HL-60 (cell line): ENCODE data around the gene REEP3.

ENCODE experiments used
- DNase-seq, 2 experiments: peaks; one replicate each; pipeline ENCODE4 v3.0.0-alpha.2; 2010 to 2020; ENCODE audit warnings: low read depth in 1 of 2, low spot score in 1 of 2
- H3K27ac ChIP-seq: fragments of 250-450 bp; sonication (Bioruptor Pico); replicated peaks from 2 replicates; pipeline ENCODE4 v1.5.1; 2020; ENCODE audit warnings: mild to moderate bottlenecking, moderate library complexity
- H3K27me3 ChIP-seq: fragments of 250-450 bp; sonication (Bioruptor Pico); 2 replicates; pipeline ENCODE4 v1.5.1; 2021; ENCODE audit warnings: mild to moderate bottlenecking, moderate library complexity; ENCODE audit not compliant: insufficient read depth, poor library complexity, severe bottlenecking
- H3K4me3 ChIP-seq: replicated peaks from 2 replicates; pipeline ENCODE4 v1.5.1; 2011; ENCODE audit warnings: mild to moderate bottlenecking, control low read depth, low read length; ENCODE audit not compliant: insufficient read depth
- GABPA ChIP-seq: IDR thresholded peaks from 2 replicates; pipeline ENCODE4 v1.6.1; 2012; ENCODE audit warnings: low read depth
- POLR2AphosphoS5 ChIP-seq: IDR thresholded peaks from 2 replicates; pipeline ENCODE4 v1.6.1; 2012; ENCODE audit warnings: low read depth
- SPI1 ChIP-seq: IDR thresholded peaks from 2 replicates; pipeline ENCODE4 v1.6.1; 2012; ENCODE audit warnings: low read depth, mild to moderate bottlenecking, borderline replicate concordance
- TF ChIP-seq, protein P1 (sequence below): IDR thresholded peaks from one replicate; pipeline ENCODE4 v1.5.1; 2011; ENCODE audit warnings: low read length, control low read depth, inconsistent platforms; ENCODE audit not compliant: insufficient read depth
- TF ChIP-seq, protein P2 (sequence below): IDR thresholded peaks from 2 replicates; pipeline ENCODE4 v1.6.1; 2012; ENCODE audit warnings: low read depth; ENCODE audit not compliant: insufficient replicate concordance

Gene REEP3

DNA sequence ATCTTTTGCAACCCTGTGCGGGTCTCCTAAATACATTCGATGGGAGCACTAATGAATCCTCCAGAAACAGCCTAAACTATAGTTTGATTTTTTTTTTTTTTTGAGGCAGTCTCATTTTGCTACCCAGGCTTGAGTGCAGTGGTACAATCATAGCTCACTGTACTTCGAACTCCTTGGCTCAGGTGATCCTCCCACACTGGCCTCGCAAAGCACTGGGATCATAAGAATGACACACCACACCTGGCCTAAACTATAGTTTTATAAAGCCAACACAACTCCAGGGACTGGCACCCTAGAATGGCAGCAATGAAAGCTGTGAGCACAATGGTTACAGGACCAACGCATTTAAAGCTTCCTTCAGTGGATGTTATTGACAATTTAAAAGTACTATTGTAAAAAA lies 41.0 kb upstream of the REEP3 start:
- H3K27ac ChIP-seq: no peak overlapping the region
- no peaks in the 10 kb centered on the region for H3K27me3 ChIP-seq
- TF ChIP-seq POLR2AphosphoS5: no peak
- TF ChIP-seq, protein P1, sequence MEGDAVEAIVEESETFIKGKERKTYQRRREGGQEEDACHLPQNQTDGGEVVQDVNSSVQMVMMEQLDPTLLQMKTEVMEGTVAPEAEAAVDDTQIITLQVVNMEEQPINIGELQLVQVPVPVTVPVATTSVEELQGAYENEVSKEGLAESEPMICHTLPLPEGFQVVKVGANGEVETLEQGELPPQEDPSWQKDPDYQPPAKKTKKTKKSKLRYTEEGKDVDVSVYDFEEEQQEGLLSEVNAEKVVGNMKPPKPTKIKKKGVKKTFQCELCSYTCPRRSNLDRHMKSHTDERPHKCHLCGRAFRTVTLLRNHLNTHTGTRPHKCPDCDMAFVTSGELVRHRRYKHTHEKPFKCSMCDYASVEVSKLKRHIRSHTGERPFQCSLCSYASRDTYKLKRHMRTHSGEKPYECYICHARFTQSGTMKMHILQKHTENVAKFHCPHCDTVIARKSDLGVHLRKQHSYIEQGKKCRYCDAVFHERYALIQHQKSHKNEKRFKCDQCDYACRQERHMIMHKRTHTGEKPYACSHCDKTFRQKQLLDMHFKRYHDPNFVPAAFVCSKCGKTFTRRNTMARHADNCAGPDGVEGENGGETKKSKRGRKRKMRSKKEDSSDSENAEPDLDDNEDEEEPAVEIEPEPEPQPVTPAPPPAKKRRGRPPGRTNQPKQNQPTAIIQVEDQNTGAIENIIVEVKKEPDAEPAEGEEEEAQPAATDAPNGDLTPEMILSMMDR: no peak
- TF ChIP-seq GABPA: no peak
- TF ChIP-seq, protein P2, sequence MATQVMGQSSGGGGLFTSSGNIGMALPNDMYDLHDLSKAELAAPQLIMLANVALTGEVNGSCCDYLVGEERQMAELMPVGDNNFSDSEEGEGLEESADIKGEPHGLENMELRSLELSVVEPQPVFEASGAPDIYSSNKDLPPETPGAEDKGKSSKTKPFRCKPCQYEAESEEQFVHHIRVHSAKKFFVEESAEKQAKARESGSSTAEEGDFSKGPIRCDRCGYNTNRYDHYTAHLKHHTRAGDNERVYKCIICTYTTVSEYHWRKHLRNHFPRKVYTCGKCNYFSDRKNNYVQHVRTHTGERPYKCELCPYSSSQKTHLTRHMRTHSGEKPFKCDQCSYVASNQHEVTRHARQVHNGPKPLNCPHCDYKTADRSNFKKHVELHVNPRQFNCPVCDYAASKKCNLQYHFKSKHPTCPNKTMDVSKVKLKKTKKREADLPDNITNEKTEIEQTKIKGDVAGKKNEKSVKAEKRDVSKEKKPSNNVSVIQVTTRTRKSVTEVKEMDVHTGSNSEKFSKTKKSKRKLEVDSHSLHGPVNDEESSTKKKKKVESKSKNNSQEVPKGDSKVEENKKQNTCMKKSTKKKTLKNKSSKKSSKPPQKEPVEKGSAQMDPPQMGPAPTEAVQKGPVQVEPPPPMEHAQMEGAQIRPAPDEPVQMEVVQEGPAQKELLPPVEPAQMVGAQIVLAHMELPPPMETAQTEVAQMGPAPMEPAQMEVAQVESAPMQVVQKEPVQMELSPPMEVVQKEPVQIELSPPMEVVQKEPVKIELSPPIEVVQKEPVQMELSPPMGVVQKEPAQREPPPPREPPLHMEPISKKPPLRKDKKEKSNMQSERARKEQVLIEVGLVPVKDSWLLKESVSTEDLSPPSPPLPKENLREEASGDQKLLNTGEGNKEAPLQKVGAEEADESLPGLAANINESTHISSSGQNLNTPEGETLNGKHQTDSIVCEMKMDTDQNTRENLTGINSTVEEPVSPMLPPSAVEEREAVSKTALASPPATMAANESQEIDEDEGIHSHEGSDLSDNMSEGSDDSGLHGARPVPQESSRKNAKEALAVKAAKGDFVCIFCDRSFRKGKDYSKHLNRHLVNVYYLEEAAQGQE: no peak
- TF ChIP-seq SPI1: no peak
- no peak overlapping the region for H3K4me3 ChIP-seq
- no peak for DNase-seq

DNA sequence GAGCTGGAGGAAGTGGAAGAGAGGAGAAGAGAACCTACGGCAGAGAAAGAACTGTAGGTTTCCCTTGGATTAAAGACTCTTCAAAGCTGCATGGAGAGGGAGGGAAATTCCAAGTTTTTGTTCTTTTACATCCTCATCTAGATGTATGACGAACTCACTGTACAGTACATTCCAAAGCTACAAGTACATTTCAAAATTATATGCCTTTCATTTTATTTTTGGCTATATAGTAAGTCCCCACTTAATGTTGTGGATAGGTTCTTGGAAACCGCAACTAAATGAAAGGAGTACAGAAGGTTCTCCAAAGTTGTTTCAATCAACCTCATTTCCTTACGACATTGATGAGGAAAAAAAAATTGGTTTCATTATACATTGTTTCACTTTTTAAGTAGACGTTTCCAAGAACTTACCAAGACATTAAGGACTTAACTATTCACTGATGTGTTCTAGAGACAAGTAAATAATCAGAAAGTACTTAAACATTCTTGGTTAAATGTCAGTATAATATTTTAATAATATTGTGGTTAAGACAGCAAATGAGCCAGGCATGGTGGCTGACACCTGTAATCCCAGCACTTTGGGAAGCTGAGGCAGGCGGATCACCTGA lies 39.3 kb upstream of the REEP3 start:
- no peak for TF ChIP-seq POLR2AphosphoS5
- TF ChIP-seq, protein P2: no peak
- no peak for TF ChIP-seq SPI1
- no peak for TF ChIP-seq GABPA
- TF ChIP-seq, protein P1: no peak
- DNase-seq: no peak

DNA sequence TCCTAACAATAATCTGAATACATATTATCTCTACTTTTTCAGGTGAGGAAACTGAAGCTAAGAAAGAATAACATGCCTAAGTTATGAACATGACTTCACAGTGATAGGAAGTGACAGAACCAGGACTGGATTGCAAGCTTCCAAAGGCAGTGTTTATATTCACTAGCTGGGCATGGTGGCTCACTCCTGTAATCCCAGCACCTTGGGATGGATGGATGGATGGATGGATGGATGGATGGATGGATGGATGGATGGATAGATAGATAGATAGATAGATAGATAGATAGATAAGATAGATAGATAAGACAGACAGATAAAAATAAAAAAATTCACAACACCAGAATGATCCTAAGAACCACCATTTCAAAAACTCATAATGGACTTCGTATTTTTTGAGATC lies 37.2 kb upstream of the REEP3 start:
- no peak for TF ChIP-seq GABPA
- DNase-seq: no peak
- no peak overlapping the region for H3K4me3 ChIP-seq
- no peaks in the 10 kb centered on the region for H3K27me3 ChIP-seq
- H3K27ac ChIP-seq: no peak overlapping the region

More for the DNA sequence above, 39.3 kb upstream of the REEP3 start:
- no peak overlapping the region for H3K27ac ChIP-seq
- no peak overlapping the region for H3K4me3 ChIP-seq
- no peaks in the 10 kb centered on the region for H3K27me3 ChIP-seq

DNA sequence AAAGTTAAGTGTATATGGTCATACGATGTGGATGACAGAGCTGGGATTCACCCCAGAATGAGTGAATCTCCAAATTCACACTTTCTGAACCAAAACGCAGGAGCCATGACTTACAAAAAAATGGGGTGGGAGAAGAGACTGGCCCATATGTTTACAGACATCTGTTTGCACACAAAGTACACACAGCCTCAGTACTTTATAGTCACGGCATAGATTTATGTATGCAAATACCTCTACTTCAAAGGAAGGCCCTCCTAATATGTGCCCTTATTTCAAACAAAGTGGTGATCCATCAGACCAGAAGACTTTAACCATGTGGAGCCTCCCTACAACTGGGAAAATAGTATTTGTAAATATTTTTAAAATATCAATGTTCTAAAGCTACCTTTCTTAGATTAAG lies 33.2 kb upstream of the REEP3 start:
- Histone ChIP-seq H3K27me3 (no peaks in the 10 kb centered on the region), H3K27ac (no peak overlapping the region), H3K4me3 (no peak overlapping the region)
- no peak for DNase-seq
- TF ChIP-seq, protein P1: no peak
- TF ChIP-seq POLR2AphosphoS5 (no peak), GABPA (no peak), SPI1 (no peak)
- TF ChIP-seq, protein P2: no peak
